ENCODE measurements around the gene KANSL3. TPM values are rescaled to one million over a fixed set of nuclear protein-coding genes. Genes with fewer than 3 reads are reported as not detected.

The KANSL3 gene
- total and polyA plus RNA-seq, 9 of the 15 experiments (the other 6 are each of a cell fraction or from before 2014, with no cell fraction given): 11.3 to 43.7 (median 27.9) TPM

DNA sequence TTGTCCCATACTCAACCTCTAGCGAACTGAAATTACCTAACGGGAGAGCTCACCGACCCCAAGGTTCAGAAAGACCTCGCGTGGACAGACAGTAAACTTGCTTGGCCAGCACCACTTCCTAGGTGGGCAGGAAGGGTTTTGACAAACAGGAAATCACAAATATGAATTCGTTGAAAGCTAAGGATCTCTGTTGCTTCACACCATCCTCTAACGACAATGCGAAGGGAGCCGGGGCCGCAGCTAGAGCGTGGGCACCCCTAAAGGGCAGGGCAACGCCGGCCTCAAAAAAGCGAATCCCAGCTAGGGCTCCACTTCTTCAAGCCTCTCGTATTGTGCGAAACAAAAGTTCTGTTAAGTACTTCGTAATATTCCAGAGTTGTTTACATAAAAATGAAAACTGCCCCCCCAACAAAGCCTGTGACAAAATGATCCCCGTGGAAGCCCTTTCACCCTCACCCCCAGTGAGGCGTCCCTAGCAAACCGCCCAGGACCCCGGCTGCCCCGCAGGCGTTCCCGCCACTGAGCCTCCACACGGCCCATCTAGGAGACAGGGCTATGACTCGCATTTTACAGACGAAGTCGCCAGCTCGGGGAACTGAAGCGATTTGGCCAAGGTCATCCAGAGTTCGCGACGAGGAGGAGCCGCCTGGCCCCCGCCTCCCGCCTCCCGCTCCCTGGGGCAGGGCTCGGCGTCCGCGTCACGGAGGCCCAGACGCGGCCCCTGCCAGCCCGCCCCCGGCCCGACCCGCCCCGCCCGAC is 548 bp downstream of the KANSL3 start (continued):
- TF ChIP-seq ZNF408 (CRISPR knock-in tag; IDR thresholded peaks at IDR 0.05; ENCODE audit: low read depth): no peak
- TF ChIP-seq, protein P1, sequence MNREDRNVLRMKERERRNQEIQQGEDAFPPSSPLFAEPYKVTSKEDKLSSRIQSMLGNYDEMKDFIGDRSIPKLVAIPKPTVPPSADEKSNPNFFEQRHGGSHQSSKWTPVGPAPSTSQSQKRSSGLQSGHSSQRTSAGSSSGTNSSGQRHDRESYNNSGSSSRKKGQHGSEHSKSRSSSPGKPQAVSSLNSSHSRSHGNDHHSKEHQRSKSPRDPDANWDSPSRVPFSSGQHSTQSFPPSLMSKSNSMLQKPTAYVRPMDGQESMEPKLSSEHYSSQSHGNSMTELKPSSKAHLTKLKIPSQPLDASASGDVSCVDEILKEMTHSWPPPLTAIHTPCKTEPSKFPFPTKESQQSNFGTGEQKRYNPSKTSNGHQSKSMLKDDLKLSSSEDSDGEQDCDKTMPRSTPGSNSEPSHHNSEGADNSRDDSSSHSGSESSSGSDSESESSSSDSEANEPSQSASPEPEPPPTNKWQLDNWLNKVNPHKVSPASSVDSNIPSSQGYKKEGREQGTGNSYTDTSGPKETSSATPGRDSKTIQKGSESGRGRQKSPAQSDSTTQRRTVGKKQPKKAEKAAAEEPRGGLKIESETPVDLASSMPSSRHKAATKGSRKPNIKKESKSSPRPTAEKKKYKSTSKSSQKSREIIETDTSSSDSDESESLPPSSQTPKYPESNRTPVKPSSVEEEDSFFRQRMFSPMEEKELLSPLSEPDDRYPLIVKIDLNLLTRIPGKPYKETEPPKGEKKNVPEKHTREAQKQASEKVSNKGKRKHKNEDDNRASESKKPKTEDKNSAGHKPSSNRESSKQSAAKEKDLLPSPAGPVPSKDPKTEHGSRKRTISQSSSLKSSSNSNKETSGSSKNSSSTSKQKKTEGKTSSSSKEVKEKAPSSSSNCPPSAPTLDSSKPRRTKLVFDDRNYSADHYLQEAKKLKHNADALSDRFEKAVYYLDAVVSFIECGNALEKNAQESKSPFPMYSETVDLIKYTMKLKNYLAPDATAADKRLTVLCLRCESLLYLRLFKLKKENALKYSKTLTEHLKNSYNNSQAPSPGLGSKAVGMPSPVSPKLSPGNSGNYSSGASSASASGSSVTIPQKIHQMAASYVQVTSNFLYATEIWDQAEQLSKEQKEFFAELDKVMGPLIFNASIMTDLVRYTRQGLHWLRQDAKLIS (CRISPR knock-in tag; IDR thresholded peaks at IDR 0.05): peak; percentile 76; the same call in 1 of the 2 replicates
- TF ChIP-seq POLR2H (tag; IDR thresholded peaks at IDR 0.05; ENCODE audit: low read depth): peak; percentile 95
- 0 out of 2 replicates have a peak, but pooled peaks have one; percentile 29 for TF ChIP-seq CEBPB (tag; IDR thresholded peaks at IDR 0.05)
- no peak for TF ChIP-seq NR1H2 (CRISPR knock-in tag; IDR thresholded peaks at IDR 0.05)
- TF ChIP-seq POLR2B (IDR thresholded peaks at IDR 0.05; ENCODE audit: low read depth, partially characterized antibody): peak; percentile 44
- TF ChIP-seq, protein P2, sequence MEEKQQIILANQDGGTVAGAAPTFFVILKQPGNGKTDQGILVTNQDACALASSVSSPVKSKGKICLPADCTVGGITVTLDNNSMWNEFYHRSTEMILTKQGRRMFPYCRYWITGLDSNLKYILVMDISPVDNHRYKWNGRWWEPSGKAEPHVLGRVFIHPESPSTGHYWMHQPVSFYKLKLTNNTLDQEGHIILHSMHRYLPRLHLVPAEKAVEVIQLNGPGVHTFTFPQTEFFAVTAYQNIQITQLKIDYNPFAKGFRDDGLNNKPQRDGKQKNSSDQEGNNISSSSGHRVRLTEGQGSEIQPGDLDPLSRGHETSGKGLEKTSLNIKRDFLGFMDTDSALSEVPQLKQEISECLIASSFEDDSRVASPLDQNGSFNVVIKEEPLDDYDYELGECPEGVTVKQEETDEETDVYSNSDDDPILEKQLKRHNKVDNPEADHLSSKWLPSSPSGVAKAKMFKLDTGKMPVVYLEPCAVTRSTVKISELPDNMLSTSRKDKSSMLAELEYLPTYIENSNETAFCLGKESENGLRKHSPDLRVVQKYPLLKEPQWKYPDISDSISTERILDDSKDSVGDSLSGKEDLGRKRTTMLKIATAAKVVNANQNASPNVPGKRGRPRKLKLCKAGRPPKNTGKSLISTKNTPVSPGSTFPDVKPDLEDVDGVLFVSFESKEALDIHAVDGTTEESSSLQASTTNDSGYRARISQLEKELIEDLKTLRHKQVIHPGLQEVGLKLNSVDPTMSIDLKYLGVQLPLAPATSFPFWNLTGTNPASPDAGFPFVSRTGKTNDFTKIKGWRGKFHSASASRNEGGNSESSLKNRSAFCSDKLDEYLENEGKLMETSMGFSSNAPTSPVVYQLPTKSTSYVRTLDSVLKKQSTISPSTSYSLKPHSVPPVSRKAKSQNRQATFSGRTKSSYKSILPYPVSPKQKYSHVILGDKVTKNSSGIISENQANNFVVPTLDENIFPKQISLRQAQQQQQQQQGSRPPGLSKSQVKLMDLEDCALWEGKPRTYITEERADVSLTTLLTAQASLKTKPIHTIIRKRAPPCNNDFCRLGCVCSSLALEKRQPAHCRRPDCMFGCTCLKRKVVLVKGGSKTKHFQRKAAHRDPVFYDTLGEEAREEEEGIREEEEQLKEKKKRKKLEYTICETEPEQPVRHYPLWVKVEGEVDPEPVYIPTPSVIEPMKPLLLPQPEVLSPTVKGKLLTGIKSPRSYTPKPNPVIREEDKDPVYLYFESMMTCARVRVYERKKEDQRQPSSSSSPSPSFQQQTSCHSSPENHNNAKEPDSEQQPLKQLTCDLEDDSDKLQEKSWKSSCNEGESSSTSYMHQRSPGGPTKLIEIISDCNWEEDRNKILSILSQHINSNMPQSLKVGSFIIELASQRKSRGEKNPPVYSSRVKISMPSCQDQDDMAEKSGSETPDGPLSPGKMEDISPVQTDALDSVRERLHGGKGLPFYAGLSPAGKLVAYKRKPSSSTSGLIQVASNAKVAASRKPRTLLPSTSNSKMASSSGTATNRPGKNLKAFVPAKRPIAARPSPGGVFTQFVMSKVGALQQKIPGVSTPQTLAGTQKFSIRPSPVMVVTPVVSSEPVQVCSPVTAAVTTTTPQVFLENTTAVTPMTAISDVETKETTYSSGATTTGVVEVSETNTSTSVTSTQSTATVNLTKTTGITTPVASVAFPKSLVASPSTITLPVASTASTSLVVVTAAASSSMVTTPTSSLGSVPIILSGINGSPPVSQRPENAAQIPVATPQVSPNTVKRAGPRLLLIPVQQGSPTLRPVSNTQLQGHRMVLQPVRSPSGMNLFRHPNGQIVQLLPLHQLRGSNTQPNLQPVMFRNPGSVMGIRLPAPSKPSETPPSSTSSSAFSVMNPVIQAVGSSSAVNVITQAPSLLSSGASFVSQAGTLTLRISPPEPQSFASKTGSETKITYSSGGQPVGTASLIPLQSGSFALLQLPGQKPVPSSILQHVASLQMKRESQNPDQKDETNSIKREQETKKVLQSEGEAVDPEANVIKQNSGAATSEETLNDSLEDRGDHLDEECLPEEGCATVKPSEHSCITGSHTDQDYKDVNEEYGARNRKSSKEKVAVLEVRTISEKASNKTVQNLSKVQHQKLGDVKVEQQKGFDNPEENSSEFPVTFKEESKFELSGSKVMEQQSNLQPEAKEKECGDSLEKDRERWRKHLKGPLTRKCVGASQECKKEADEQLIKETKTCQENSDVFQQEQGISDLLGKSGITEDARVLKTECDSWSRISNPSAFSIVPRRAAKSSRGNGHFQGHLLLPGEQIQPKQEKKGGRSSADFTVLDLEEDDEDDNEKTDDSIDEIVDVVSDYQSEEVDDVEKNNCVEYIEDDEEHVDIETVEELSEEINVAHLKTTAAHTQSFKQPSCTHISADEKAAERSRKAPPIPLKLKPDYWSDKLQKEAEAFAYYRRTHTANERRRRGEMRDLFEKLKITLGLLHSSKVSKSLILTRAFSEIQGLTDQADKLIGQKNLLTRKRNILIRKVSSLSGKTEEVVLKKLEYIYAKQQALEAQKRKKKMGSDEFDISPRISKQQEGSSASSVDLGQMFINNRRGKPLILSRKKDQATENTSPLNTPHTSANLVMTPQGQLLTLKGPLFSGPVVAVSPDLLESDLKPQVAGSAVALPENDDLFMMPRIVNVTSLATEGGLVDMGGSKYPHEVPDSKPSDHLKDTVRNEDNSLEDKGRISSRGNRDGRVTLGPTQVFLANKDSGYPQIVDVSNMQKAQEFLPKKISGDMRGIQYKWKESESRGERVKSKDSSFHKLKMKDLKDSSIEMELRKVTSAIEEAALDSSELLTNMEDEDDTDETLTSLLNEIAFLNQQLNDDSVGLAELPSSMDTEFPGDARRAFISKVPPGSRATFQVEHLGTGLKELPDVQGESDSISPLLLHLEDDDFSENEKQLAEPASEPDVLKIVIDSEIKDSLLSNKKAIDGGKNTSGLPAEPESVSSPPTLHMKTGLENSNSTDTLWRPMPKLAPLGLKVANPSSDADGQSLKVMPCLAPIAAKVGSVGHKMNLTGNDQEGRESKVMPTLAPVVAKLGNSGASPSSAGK (IDR thresholded peaks at IDR 0.05): peak; percentile 41
- TF ChIP-seq EGR1 (conservative IDR thresholded peaks at IDR 0.05): no peak
- TF ChIP-seq TAF9B (IDR thresholded peaks at IDR 0.05; ENCODE audit: partially characterized antibody): peak; percentile 12
- no peak for TF ChIP-seq PHB (CRISPR knock-in tag; IDR thresholded peaks at IDR 0.05)
- TF ChIP-seq MAFG (tag; conservative IDR thresholded peaks at IDR 0.05): no peak
- TF ChIP-seq KDM5B (IDR thresholded peaks at IDR 0.05; ENCODE audit: insufficient replicate concordance, low read depth, low read length): peak; percentile 97

Measured in K562 (cell line).